CD4-positive, alpha-beta T cell (primary cell): ENCODE results near the gene POLR3C. TPM values are rescaled to one million over a fixed set of nuclear protein-coding genes. Genes with fewer than 3 reads are reported as not detected.
A peak's percentile ranks its signal among the peaks of the same experiment; 100 is the strongest.

Experiments used
- ATAC-seq: fragments of 200-7000 bp; cut with Tn5 transposase; one replicate; pipeline ENCODE4 v1.10.0; 2022; ENCODE audit warnings: mild to moderate bottlenecking; ENCODE audit not compliant: poor library complexity
- CTCF ChIA-PET: fragments of 350-600 bp; sonication (Branson Sonifier 250); formaldehyde crosslinking; loops from one replicate; lab custom pipeline; 2021; ENCODE audit warnings: antibody characterized with exemption, inconsistent platforms; lab: Charles Lee
- POLR2A ChIA-PET: fragments of 350-600 bp; sonication (Branson Sonifier 250); formaldehyde crosslinking; loops from one replicate; lab custom pipeline; 2021; ENCODE audit warnings: antibody characterized with exemption, inconsistent platforms; lab: Charles Lee
- DNase-seq, 14 experiments: peaks; one replicate each; pipeline ENCODE4 v3.0.0-alpha.2; 2013 to 2020; ENCODE audit warnings: mixed read lengths in 2 of 14
- H3K27ac ChIP-seq, 2 donors: one replicate each; pipeline versions ENCODE4 v1.5.1 to v1.7.0; 2013; ENCODE audit warnings: low read length in 2 of 2, low read depth in 1 of 2, mild to moderate bottlenecking in 1 of 2
- H3K27me3 ChIP-seq, 2 experiments: 1 replicate in 1 of 2; 2 replicates in 1 of 2; pipeline versions ENCODE4 v1.6.1 to v1.7.0; 2013; ENCODE audit warnings: low read length in 2 of 2, control low read depth in 1 of 2, mild to moderate bottlenecking in 1 of 2, moderate library complexity in 1 of 2; ENCODE audit not compliant: insufficient read depth in 2 of 2, control insufficient read depth in 1 of 2
- H3K36me3 ChIP-seq: one replicate; pipeline ENCODE4 v1.6.1; 2013; ENCODE audit warnings: low read length, control low read depth; ENCODE audit not compliant: insufficient read depth
- H3K4me1 ChIP-seq: one replicate; pipeline ENCODE4 v1.6.1; 2013; ENCODE audit warnings: low read length, control low read depth; ENCODE audit not compliant: insufficient read depth
- H3K4me3 ChIP-seq: one replicate; pipeline ENCODE4 v1.5.1; 2013; ENCODE audit warnings: mild to moderate bottlenecking, low read length, moderate library complexity
- H3K9me3 ChIP-seq, 2 experiments: 1 replicate in 1 of 2; 2 replicates in 1 of 2; pipeline versions ENCODE4 v1.6.1 to v1.7.0; 2013; ENCODE audit warnings: low read length in 2 of 2, mild to moderate bottlenecking in 2 of 2, control low read depth in 1 of 2, moderate library complexity in 1 of 2; ENCODE audit not compliant: control insufficient read depth in 1 of 2, insufficient read depth in 1 of 2
- H3K27ac Mint-ChIP-seq: one replicate; pipeline ENCODE4 v1.8.0; 2020; ENCODE audit warnings: mixed read lengths
- H3K27me3 Mint-ChIP-seq: one replicate; pipeline ENCODE4 v1.8.0; 2021; ENCODE audit warnings: mixed read lengths
- H3K36me3 Mint-ChIP-seq: one replicate; pipeline ENCODE4 v1.8.0; 2021; ENCODE audit warnings: low read depth, mixed read lengths
- H3K4me1 Mint-ChIP-seq: one replicate; pipeline ENCODE4 v1.8.0; 2021; ENCODE audit warnings: low read depth, mixed read lengths
- H3K4me3 Mint-ChIP-seq: one replicate; pipeline ENCODE4 v1.8.0; 2020; ENCODE audit warnings: mild to moderate bottlenecking, mixed read lengths
- H3K9me3 Mint-ChIP-seq: one replicate; pipeline ENCODE4 v1.8.0; 2020; ENCODE audit warnings: mixed read lengths
- CTCF ChIP-seq: fragments of 200-600 bp; IDR thresholded peaks from one replicate; pipeline ENCODE4 v1.8.0; 2022; ENCODE audit warnings: antibody characterized with exemption, mild to moderate bottlenecking
- intact Hi-C, 2 experiments: fragments of 100-400 bp; cut with DNase I in 1 of 2; cut with micrococcal nuclease in 1 of 2; formaldehyde crosslinking; loops; one replicate each; pipeline versions ENCODE4 v1.15.1 to v1.9.0; 2023 to 2025; cut with DNase I, micrococcal nuclease
- total RNA-seq, 174 experiments: library from RNA in 2 of 174; stranded (reverse) in 2 of 174; gene quantifications; one replicate each; pipeline ENCODE4 v1.2.3 and lab custom pipeline; 2021 to 2026

The POLR3C gene
- total RNA-seq, 2 experiments from 2014 or later, result 18.6 to 19.9 TPM

- ATAC-seq (no peak), DNase-seq (no peak)
- Histone ChIP-seq H3K27me3 (no peaks in the 10 kb centered on the region), H3K4me3 (no peak overlapping the region), H3K9me3 (no peaks in the 10 kb centered on the region), H3K36me3 (peaks cover 40% of the 10 kb centered on the region), H3K27ac (no peak overlapping the region), H3K4me1 (peaks cover 22% of the 10 kb centered on the region)
- H3K4me3 Mint-ChIP-seq, result peak overlapping the region; percentile 60
- peaks cover 20% of the 10 kb centered on the region for H3K4me1 Mint-ChIP-seq
- peaks cover 62% of the 10 kb centered on the region for H3K36me3 Mint-ChIP-seq
- H3K27ac Mint-ChIP-seq, result no peak overlapping the region
- intact Hi-C loops, result loop anchor here in 1 of 2 experiments (5.0 kb wide), 1 partner anchor 62 kb away; the partner anchor contains the start of gene PEX11B
- no peaks in the 10 kb centered on the region for H3K9me3 Mint-ChIP-seq
- CTCF ChIA-PET, result interaction anchor here (0.6 to 1.0 kb wide), 2 partner anchors 10 to 83 kb away, joined by 3 read pairs; partner anchors contain the start of gene NUDT17
- TF ChIP-seq CTCF, result no peak
- POLR2A ChIA-PET, result interaction anchor here (4.8 kb wide), 1 partner anchor 9 kb away, joined by 120 read pairs; the partner anchor contains the start of gene NUDT17
- no peaks in the 10 kb centered on the region for H3K27me3 Mint-ChIP-seq
Observed at GRCh38 chr1:145855426-145855948, 31.5 kb downstream of the POLR3C start.

GRCh38 chr1:145857170-145857569 is 33.2 kb downstream of the POLR3C start:
- DNase-seq (no peak), ATAC-seq (no peak)
- H3K9me3 ChIP-seq, result no peaks in the 10 kb centered on the region
- H3K27me3 Mint-ChIP-seq, result no peaks in the 10 kb centered on the region
- H3K27ac Mint-ChIP-seq, result peak overlapping the region; percentile 1
- H3K36me3 Mint-ChIP-seq, result peaks cover 50% of the 10 kb centered on the region
- no peak for TF ChIP-seq CTCF
- peak overlapping the region; percentile 77 for H3K4me3 Mint-ChIP-seq
- POLR2A ChIA-PET, result interaction anchor here (2.9 to 4.8 kb wide), 8 partner anchors 11 to 180 kb away, joined by 24 to 120 read pairs (median 42); partner anchors contain the start of genes ANKRD34A, ANKRD35, NUDT17 and PEX11B
- no peaks in the 10 kb centered on the region for H3K9me3 Mint-ChIP-seq
- peaks cover 22% of the 10 kb centered on the region for H3K4me1 ChIP-seq
- intact Hi-C loops, result loop anchor here in 1 of 2 experiments (5.0 kb wide), 1 partner anchor 60 kb away; the partner anchor contains the start of gene PEX11B
- H3K4me1 Mint-ChIP-seq, result peaks cover 20% of the 10 kb centered on the region
- H3K27me3 ChIP-seq, result no peaks in the 10 kb centered on the region
- CTCF ChIA-PET, result interaction anchor here (4.2 kb wide), 1 partner anchor 12 kb away, joined by 71 read pairs; the partner anchor contains the start of gene NUDT17
- H3K4me3 ChIP-seq, result no peak overlapping the region
- peaks cover 32% of the 10 kb centered on the region for H3K36me3 ChIP-seq
- H3K27ac ChIP-seq, result no peak overlapping the region

GRCh38 chr1:145858238-145858900 is 34.4 kb downstream of the POLR3C start:
- no peaks in the 10 kb centered on the region for H3K27me3 ChIP-seq
- ChIA-PET CTCF (interaction anchor here (1.0 to 4.2 kb wide), 8 partner anchors 8 to 174 kb away, joined by 3 to 71 read pairs (median 4); partner anchors contain the start of genes ITGA10, NUDT17 and PEX11B), POLR2A (interaction anchor here (0.7 to 4.8 kb wide), 25 partner anchors 10 to 181 kb away, joined by 3 to 120 read pairs (median 12); partner anchors contain the start of genes ANKRD34A, ANKRD35, ITGA10 and LIX1L)
- peak in 12 of 14 experiments; percentile 13 to 79 (median 56) for DNase-seq
- no peak for TF ChIP-seq CTCF
- peaks cover 27% of the 10 kb centered on the region for H3K36me3 ChIP-seq
- peak overlapping the region; percentile 75 for H3K4me3 ChIP-seq
- H3K4me1 ChIP-seq, result peaks cover 22% of the 10 kb centered on the region
- no peaks in the 10 kb centered on the region for H3K27me3 Mint-ChIP-seq
- no peaks in the 10 kb centered on the region for H3K9me3 ChIP-seq
- intact Hi-C loops, result loop anchor here (2.0 to 5.0 kb wide), 6 partner anchors 14 to 100 kb away; partner anchors contain the start of genes PEX11B (in 2 of the 2), ANKRD35 (in 1 of the 2), LIX1L (in 1 of the 2) and NUDT17 (in 1 of the 2)
- H3K4me3 Mint-ChIP-seq, result peak overlapping the region; percentile 98
- peaks cover 43% of the 10 kb centered on the region for H3K36me3 Mint-ChIP-seq
- peaks cover 20% of the 10 kb centered on the region for H3K4me1 Mint-ChIP-seq
- ATAC-seq, result peak; percentile 48
- H3K27ac ChIP-seq, result peak overlapping the region in 1 of 2 donors; percentile 67
- H3K9me3 Mint-ChIP-seq, result no peaks in the 10 kb centered on the region
- peak overlapping the region; percentile 85 for H3K27ac Mint-ChIP-seq
